ENCODE data around the gene CDYL2. TPM values are rescaled to one million over a fixed set of nuclear protein-coding genes. Genes with fewer than 3 reads are reported as not detected.

CDYL2 gene
- total RNA-seq, 4 donors from 2014 or later: 0.80 to 3.5 (median 2.3) TPM

- in situ Hi-C loops (cut with MboI; ENCODE audit: low pct_ligation_motif_present in 1 of 4, low pct_unique_long_range_greater_than_20kb in 1 of 4, low sequenced_read_pairs in 3 of 4): no loop called here
Observed at GRCh38 chr16:80591071-80591915, 213.1 kb downstream of the CDYL2 start.

GRCh38 chr16:80587071-80587470 lies 217.3 kb downstream of the CDYL2 start:
- Histone ChIP-seq H3K36me3 (no peaks in the 10 kb centered on the region), H3K27ac (no peak overlapping the region), H3K27me3 (no peaks in the 10 kb centered on the region), H3K4me1 (no peaks in the 10 kb centered on the region), H3K4me3 (no peak overlapping the region), H3K9me3 (no peaks in the 10 kb centered on the region)
- intact Hi-C loops (cut with DNase I; ENCODE audit: low total_unique reads): no loop called here
- TF ChIP-seq EP300 (IDR thresholded peaks at IDR 0.05; ENCODE audit: low read depth): no peak
- no peak for TF ChIP-seq CTCF (IDR thresholded peaks at IDR 0.05)
- no peak for TF ChIP-seq POLR2AphosphoS5 (IDR thresholded peaks at IDR 0.05)
- no peak for TF ChIP-seq POLR2A (IDR thresholded peaks at IDR 0.05)
- in situ Hi-C loops (cut with MboI; ENCODE audit: low pct_ligation_motif_present in 1 of 4, low pct_unique_long_range_greater_than_20kb in 1 of 4, low sequenced_read_pairs in 3 of 4): no loop called here
- 53 to 83% methylated on average over 3 to 4 of the region's 4 CpGs for WGBS, 2 donors (ENCODE audit: low coverage in 1 of 2)
- no peak for DNase-seq

More at GRCh38 chr16:80591071-80591915, 213.1 kb downstream of the CDYL2 start:
- Histone ChIP-seq H3K9me3 (no peaks in the 10 kb centered on the region), H3K27ac (no peak overlapping the region), H3K36me3 (no peaks in the 10 kb centered on the region), H3K4me1 (no peaks in the 10 kb centered on the region), H3K4me3 (no peak overlapping the region), H3K27me3 (no peaks in the 10 kb centered on the region)
- 70 to 83% methylated on average over 2 to 6 of the region's 7 CpGs for WGBS, 2 donors (ENCODE audit: low coverage in 1 of 2)
- intact Hi-C loops (cut with DNase I; ENCODE audit: low total_unique reads): no loop called here
- no peak for TF ChIP-seq CTCF (IDR thresholded peaks at IDR 0.05)
- no peak for TF ChIP-seq EP300 (IDR thresholded peaks at IDR 0.05; ENCODE audit: low read depth)
- no peak for TF ChIP-seq POLR2AphosphoS5 (IDR thresholded peaks at IDR 0.05)
- no peak for TF ChIP-seq POLR2A (IDR thresholded peaks at IDR 0.05)
- DNase-seq: no peak

- Histone ChIP-seq H3K4me3 (no peak overlapping the region), H3K27ac (no peak overlapping the region), H3K9me3 (no peaks in the 10 kb centered on the region), H3K4me1 (no peaks in the 10 kb centered on the region), H3K36me3 (no peaks in the 10 kb centered on the region), H3K27me3 (no peaks in the 10 kb centered on the region)
- no peak for DNase-seq
- TF ChIP-seq EP300 (IDR thresholded peaks at IDR 0.05; ENCODE audit: low read depth) (no peak), POLR2A (IDR thresholded peaks at IDR 0.05) (no peak), POLR2AphosphoS5 (IDR thresholded peaks at IDR 0.05) (no peak), CTCF (IDR thresholded peaks at IDR 0.05) (no peak)
- intact Hi-C loops (cut with DNase I; ENCODE audit: low total_unique reads): no loop called here
- in situ Hi-C loops (cut with MboI; ENCODE audit: low pct_ligation_motif_present in 1 of 4, low pct_unique_long_range_greater_than_20kb in 1 of 4, low sequenced_read_pairs in 3 of 4): no loop called here
Observed at GRCh38 chr16:80586476-80586875, 217.9 kb downstream of the CDYL2 start.

- 66 to 68% methylated on average over 3 to 4 of the region's 4 CpGs for WGBS, 2 donors (ENCODE audit: low coverage in 1 of 2)
- no peaks in the 10 kb centered on the region for H3K27me3 ChIP-seq
- no peak for DNase-seq
- intact Hi-C loops (cut with DNase I; ENCODE audit: low total_unique reads): no loop called here
- no peak overlapping the region for H3K27ac ChIP-seq
- no peaks in the 10 kb centered on the region for H3K9me3 ChIP-seq
- H3K4me3 ChIP-seq: no peak overlapping the region
- TF ChIP-seq CTCF (IDR thresholded peaks at IDR 0.05) (no peak), EP300 (IDR thresholded peaks at IDR 0.05; ENCODE audit: low read depth) (no peak), POLR2AphosphoS5 (IDR thresholded peaks at IDR 0.05) (no peak), POLR2A (IDR thresholded peaks at IDR 0.05) (no peak)
- H3K4me1 ChIP-seq: no peaks in the 10 kb centered on the region
- H3K36me3 ChIP-seq: no peaks in the 10 kb centered on the region
- in situ Hi-C loops (cut with MboI; ENCODE audit: low pct_ligation_motif_present in 1 of 4, low pct_unique_long_range_greater_than_20kb in 1 of 4, low sequenced_read_pairs in 3 of 4): no loop called here
Observed at GRCh38 chr16:80585764-80586163, 218.6 kb downstream of the CDYL2 start.
